A549 (cell line): ENCODE data around the gene INPP5F. TPM values are rescaled to one million over a fixed set of nuclear protein-coding genes. Genes with fewer than 3 reads are reported as not detected.

ENCODE experiments used
- ATAC-seq, 2 experiments: fragments of 200-7000 bp in 1 of 2; fragments of >200 bp in 1 of 2; cut with Nextera tagmentation in 1 of 2; cut with Tn5 transposase in 1 of 2; 3 replicates each; pipeline versions ENCODE4 v1.8.0 to v1.9.1; 2018 to 2020; ENCODE audit warnings: mild to moderate bottlenecking in 1 of 2, moderate library complexity in 1 of 2
- CTCF ChIA-PET: fragments of 300-600 bp; sonication (Branson Sonifier 250); formaldehyde crosslinking; extraction: SDS; loops from one replicate; lab custom pipeline; 2021; ENCODE audit warnings: antibody characterized with exemption, inconsistent platforms; lab: Yijun Ruan, JAX
- POLR2A ChIA-PET: fragments of 350-600 bp; formaldehyde crosslinking; extraction: SDS; loops from one replicate; lab custom pipeline; 2021; ENCODE audit warnings: antibody characterized with exemption, inconsistent platforms; lab: Yijun Ruan, JAX
- DNase-seq, 2 experiments: peaks; one replicate each; pipeline versions ENCODE4 v3.0.0 to v3.0.0-alpha.2; 2011 to 2016; ENCODE audit warnings: low read depth in 1 of 2, low spot score in 1 of 2
- FAIRE-seq: peaks from 2 replicates; lab custom pipeline; 2011; peaks lifted over from hg19 to GRCh38; lab: Jason Lieb, UNC
- H3K27ac ChIP-seq, 2 experiments: fragments of >200 bp; sonication (Bioruptor Twin); formaldehyde crosslinking; 3 replicates each; pipeline ENCODE4 v1.5.1; 2016 to 2017
- H3K4me1 ChIP-seq: fragments of >200 bp; sonication (Bioruptor Twin); formaldehyde crosslinking; 3 replicates; pipeline ENCODE4 v1.6.1; 2016
- H3K4me2 ChIP-seq: fragments of >200 bp; sonication (Bioruptor Twin); formaldehyde crosslinking; 3 replicates; pipeline ENCODE4 v1.6.1; 2016
- H3K4me3 ChIP-seq: fragments of >200 bp; sonication (Bioruptor Twin); formaldehyde crosslinking; 3 replicates; pipeline ENCODE4 v1.5.1; 2016
- H3K9me3 ChIP-seq: fragments of >200 bp; sonication (Bioruptor Twin); formaldehyde crosslinking; 3 replicates; pipeline ENCODE4 v1.6.1; 2016
- BHLHE40 ChIP-seq: IDR thresholded peaks from 2 replicates; pipeline ENCODE4 v1.6.1; 2012; ENCODE audit warnings: low read depth, low read length, inconsistent platforms
- CBX8 ChIP-seq: fragments of 200-600 bp; sonication (generic); IDR thresholded peaks from 2 replicates; pipeline ENCODE4 v1.6.1; 2016
- E2F6 ChIP-seq: IDR thresholded peaks from 2 replicates; pipeline ENCODE4 v1.6.1; 2012; ENCODE audit warnings: low read depth, borderline replicate concordance
- EHF ChIP-seq: fragments of 250-450 bp; sonication (Bioruptor Pico); IDR thresholded peaks from 2 replicates; pipeline ENCODE4 v1.5.0; 2020; ENCODE audit warnings: mild to moderate bottlenecking
- EHMT2 ChIP-seq: fragments of 200-600 bp; sonication (generic); IDR thresholded peaks from 2 replicates; pipeline ENCODE4 v1.6.1; 2016; ENCODE audit warnings: antibody characterized with exemption, low read depth, mild to moderate bottlenecking, moderate library complexity
- ELK1 ChIP-seq: fragments of 150-350 bp; IDR thresholded peaks from 2 replicates; pipeline ENCODE4 v1.6.1; 2014; ENCODE audit warnings: low read depth, mild to moderate bottlenecking, low read length
- EP300 ChIP-seq, 2 experiments: fragments of >200 bp; sonication (Bioruptor Twin); formaldehyde crosslinking; IDR thresholded peaks; 2 replicates in 1 of 2; 3 replicates in 1 of 2; pipeline ENCODE4 v1.6.1; 2016 to 2017
- ESRRA ChIP-seq: fragments of 150-350 bp; IDR thresholded peaks from 2 replicates; pipeline ENCODE4 v1.6.1; 2014; ENCODE audit warnings: mild to moderate bottlenecking, low read length, borderline replicate concordance
- FOXS1 ChIP-seq: fragments of 250-450 bp; sonication (Bioruptor Pico); IDR thresholded peaks from 2 replicates; pipeline ENCODE4 v1.5.0; 2020; ENCODE audit warnings: mild to moderate bottlenecking, moderate library complexity
- HES2 ChIP-seq: fragments of >200 bp; sonication (Bioruptor Twin); formaldehyde crosslinking; IDR thresholded peaks from 2 replicates; pipeline ENCODE4 v1.6.1; 2016
- HEYL ChIP-seq: fragments of 250-450 bp; sonication (Bioruptor Pico); IDR thresholded peaks from 2 replicates; pipeline ENCODE4 v1.8.0; 2021; ENCODE audit warnings: mild to moderate bottlenecking, moderate library complexity
- HMGXB4 ChIP-seq: fragments of 250-450 bp; sonication (Bioruptor Pico); IDR thresholded peaks from 2 replicates; pipeline ENCODE4 v1.5.0; 2021; ENCODE audit warnings: mild to moderate bottlenecking, moderate library complexity, borderline replicate concordance
- HOXA7 ChIP-seq: fragments of 250-450 bp; sonication (Bioruptor Pico); IDR thresholded peaks from 2 replicates; pipeline ENCODE4 v1.5.0; 2020; ENCODE audit warnings: mild to moderate bottlenecking, moderate library complexity
- JUNB ChIP-seq: fragments of >200 bp; sonication (Bioruptor Twin); formaldehyde crosslinking; IDR thresholded peaks from 2 replicates; pipeline ENCODE4 v1.6.1; 2016
- KDM5A ChIP-seq: fragments of 200-600 bp; sonication (generic); IDR thresholded peaks from 2 replicates; pipeline ENCODE4 v1.6.1; 2016; ENCODE audit warnings: antibody characterized with exemption, mild to moderate bottlenecking
- MAFK ChIP-seq: fragments of 450-650 bp; IDR thresholded peaks from 2 replicates; pipeline ENCODE4 v1.6.1; 2014; ENCODE audit not compliant: partially characterized antibody
- MAX ChIP-seq: IDR thresholded peaks from 2 replicates; pipeline ENCODE4 v1.6.1; 2012
- MYC ChIP-seq: IDR thresholded peaks from 2 replicates; pipeline ENCODE4 v1.6.1; 2012; ENCODE audit warnings: mild to moderate bottlenecking, inconsistent platforms, low read length, improper control_type of control experiment, borderline replicate concordance
- PBX3 ChIP-seq: IDR thresholded peaks from 2 replicates; pipeline ENCODE4 v1.6.1; 2012
- PHF8 ChIP-seq: fragments of 200-600 bp; sonication (generic); IDR thresholded peaks from 2 replicates; pipeline ENCODE4 v1.6.1; 2016; ENCODE audit warnings: low read depth, mild to moderate bottlenecking, antibody characterized with exemption, moderate library complexity, borderline replicate concordance
- POLR2A ChIP-seq: IDR thresholded peaks from 2 replicates; pipeline ENCODE4 v1.6.1; 2012; ENCODE audit warnings: mild to moderate bottlenecking, low read length
- RAD21 ChIP-seq, 2 experiments: fragments of >200 bp in 1 of 2; sonication (Bioruptor Twin) in 1 of 2; formaldehyde crosslinking in 1 of 2; IDR thresholded peaks in 1 of 2; conservative IDR thresholded peaks in 1 of 2; 2 replicates in 1 of 2; 3 replicates in 1 of 2; pipeline ENCODE4 v1.6.1; 2012 to 2018; ENCODE audit warnings: inconsistent platforms in 1 of 2
- RARB ChIP-seq: fragments of 250-450 bp; sonication (Bioruptor Pico); IDR thresholded peaks from 2 replicates; pipeline ENCODE4 v1.8.0; 2021; ENCODE audit warnings: mild to moderate bottlenecking, moderate library complexity
- RCOR1 ChIP-seq: fragments of 150-350 bp; IDR thresholded peaks from 2 replicates; pipeline ENCODE4 v1.6.1; 2014; ENCODE audit warnings: antibody characterized with exemption, low read length, low read depth
- SREBF2 ChIP-seq: fragments of 450-650 bp; IDR thresholded peaks from 2 replicates; pipeline ENCODE4 v1.6.1; 2014; ENCODE audit warnings: mild to moderate bottlenecking, moderate library complexity
- TP53 ChIP-seq: fragments of 250-450 bp; sonication (Bioruptor Pico); IDR thresholded peaks from 2 replicates; pipeline ENCODE4 v1.5.0; 2021; ENCODE audit warnings: mild to moderate bottlenecking, moderate library complexity
- USF2 ChIP-seq: fragments of 450-650 bp; IDR thresholded peaks from 2 replicates; pipeline ENCODE4 v1.6.1; 2014; ENCODE audit warnings: antibody characterized with exemption
- ZFP36 ChIP-seq: fragments of 450-650 bp; IDR thresholded peaks from 2 replicates; pipeline ENCODE4 v1.6.1; 2014; ENCODE audit warnings: borderline replicate concordance; ENCODE audit not compliant: partially characterized antibody
- WGBS: methylation state at CpG from one replicate; pipeline ENCODE4 v1.1.6; 2017; ENCODE audit errors: missing lambda C conversion rate; 5-methylcytosine and 5-hydroxymethylcytosine counted together
- polyA plus RNA-seq, 4 experiments: library from polyadenylated mRNA; depleted of rRNA in 3 of 4; stranded (reverse); fragments of >200 nt; fragmentation: RNase III in 1 of 4; extraction: RNeasy Plus Mini Kit Qiagen cat#74134 plus additional on column Dnase treatment in 1 of 4; gene quantifications; 2 replicates in 3 of 4; 3 replicates in 1 of 4; pipeline ENCODE4 v1.2.3, GENCODE V29; 2011 to 2017

The INPP5F gene
- polyA plus RNA-seq, 2 of the 4 experiments (the other 2 are of a cell fraction) = 5.6 to 7.7 TPM

- DNase-seq (no peak), ATAC-seq (no peak), FAIRE-seq (no peak)
- Histone ChIP-seq H3K4me2 (no peak overlapping the region), H3K4me3 (no peak overlapping the region), H3K4me1 (no peaks in the 10 kb centered on the region), H3K9me3 (no peaks in the 10 kb centered on the region), H3K27ac (no peak overlapping the region)
- whole genome bisulfite sequencing = 87% methylated on average over 4 of the region's 6 CpGs
- POLR2A ChIA-PET = no interaction called here
- peak; percentile 15 for TF ChIP-seq MAFK
- no peak for TF ChIP-seq HMGXB4 (CRISPR knock-in tag)
- TF ChIP-seq, all 56 proteins: peak for 1
- CTCF ChIA-PET = interaction anchor here (1.1 kb wide), 1 partner anchor 46 kb away, joined by 3 read pairs; no protein-coding TSS in a partner anchor
Observed at GRCh38 chr10:119796039-119796438, 70.2 kb downstream of the INPP5F start.

GRCh38 chr10:119801176-119801575, 75.3 kb downstream of the INPP5F start:
- FAIRE-seq = no peak
- POLR2A ChIA-PET = no interaction called here

GRCh38 chr10:119801998-119802538, 76.2 kb downstream of the INPP5F start:
- Histone ChIP-seq H3K4me1 (no peaks in the 10 kb centered on the region), H3K27ac (no peak overlapping the region), H3K4me3 (no peak overlapping the region), H3K9me3 (no peaks in the 10 kb centered on the region), H3K4me2 (no peak overlapping the region)
- ChIA-PET CTCF (interaction anchor here (1.2 to 2.6 kb wide), 2 partner anchors 9 to 52 kb away, joined by 3 to 9 read pairs; no protein-coding TSS in a partner anchor), POLR2A (no interaction called here)
- FAIRE-seq (no peak), ATAC-seq (no peak), DNase-seq (no peak)
- WGBS = 86% methylated on average over 6 of the region's 6 CpGs
- TF ChIP-seq HEYL = no peak
- TF ChIP-seq RARB = no peak
- no peak for TF ChIP-seq BHLHE40
- TF ChIP-seq FOXS1 (CRISPR knock-in tag) = no peak
- TF ChIP-seq USF2 = no peak
- no peak for TF ChIP-seq EHF (CRISPR knock-in tag)
- TF ChIP-seq ZFP36 = no peak
- TF ChIP-seq MAX = no peak
- no peak for TF ChIP-seq RCOR1
- TF ChIP-seq RAD21 (conservative IDR thresholded peaks at IDR 0.05 in 1 of 2, IDR thresholded peaks at IDR 0.05 in 1 of 2) = no peak
- TF ChIP-seq E2F6 = no peak
- no peak for TF ChIP-seq HES2

More at GRCh38 chr10:119801176-119801575, 75.3 kb downstream of the INPP5F start:
- Histone ChIP-seq H3K27ac (no peak overlapping the region), H3K4me3 (no peak overlapping the region), H3K4me1 (no peaks in the 10 kb centered on the region), H3K9me3 (no peaks in the 10 kb centered on the region), H3K4me2 (no peak overlapping the region)
- WGBS = 85% methylated on average over 2 of the region's 2 CpGs
- TF ChIP-seq MAX (no peak), JUNB (no peak), EP300 (IDR thresholded peaks at IDR 0.05) (no peak), SREBF2 (no peak), KDM5A (no peak), TP53 (CRISPR knock-in tag) (no peak), PBX3 (no peak), EHMT2 (no peak), CBX8 (no peak), RCOR1 (no peak), HOXA7 (CRISPR knock-in tag) (no peak), HEYL (no peak), ELK1 (no peak), ESRRA (no peak), BHLHE40 (no peak), PHF8 (no peak), POLR2A (no peak), MYC (no peak)
- CTCF ChIA-PET = no interaction called here
- ATAC-seq (no peak), DNase-seq (no peak)
